ENCODE results near the gene CAPN13.

The CAPN13 gene

GRCh38 chr2:30710461-30710860 lies 96.8 kb downstream of the CAPN13 start:
- H3K9me2 ChIP-seq (ENCODE audit: low read depth, low read length) = no peaks in the 10 kb centered on the region
- no peaks in the 10 kb centered on the region for H3K4me1 ChIP-seq (ENCODE audit: insufficient read depth, low read length, severe bottlenecking)
- H3K4me2 ChIP-seq (ENCODE audit: low read length) = no peak overlapping the region
- no peak overlapping the region for H3K4me3 ChIP-seq (ENCODE audit: low read depth, low read length, poor library complexity, severe bottlenecking)
- no peaks in the 10 kb centered on the region for H3K79me2 ChIP-seq (ENCODE audit: insufficient read depth, low read length)
- no peak overlapping the region for H2AFZ ChIP-seq (ENCODE audit: low read length)
- no peak overlapping the region for H3K27ac ChIP-seq (ENCODE audit: low read depth, low read length, poor library complexity, severe bottlenecking)
- no peaks in the 10 kb centered on the region for H4K20me1 ChIP-seq (ENCODE audit: insufficient read depth, low read length)
- no peaks in the 10 kb centered on the region for H3K9me3 ChIP-seq (ENCODE audit: low read length)
- H3K36me3 ChIP-seq (ENCODE audit: insufficient read depth, low read length) = no peaks in the 10 kb centered on the region
- no peak for TF ChIP-seq EZH2 (IDR thresholded peaks at IDR 0.05; ENCODE audit: borderline replicate concordance, low read length)
- no peak for TF ChIP-seq CTCF (IDR thresholded peaks at IDR 0.05; ENCODE audit: low read length)
- H3K27me3 ChIP-seq (ENCODE audit: insufficient read depth, low read length) = no peaks in the 10 kb centered on the region; the same call in 1 of the 2 replicates
- H3K9ac ChIP-seq (ENCODE audit: low read length) = no peak overlapping the region
- no peaks in the 10 kb centered on the region for H3F3A ChIP-seq (ENCODE audit: insufficient read depth, low read length)

GRCh38 chr2:30710016-30710415 lies 97.2 kb downstream of the CAPN13 start:
- no peaks in the 10 kb centered on the region for H3K4me1 ChIP-seq (ENCODE audit: insufficient read depth, low read length, severe bottlenecking)
- H3K9ac ChIP-seq (ENCODE audit: low read length) = no peak overlapping the region
- H3K36me3 ChIP-seq (ENCODE audit: insufficient read depth, low read length) = no peaks in the 10 kb centered on the region
- no peak overlapping the region for H3K4me3 ChIP-seq (ENCODE audit: low read depth, low read length, poor library complexity, severe bottlenecking)
- no peak overlapping the region for H2AFZ ChIP-seq (ENCODE audit: low read length)
- TF ChIP-seq CTCF (IDR thresholded peaks at IDR 0.05; ENCODE audit: low read length) = no peak
- TF ChIP-seq EZH2 (IDR thresholded peaks at IDR 0.05; ENCODE audit: borderline replicate concordance, low read length) = no peak
- H3K9me2 ChIP-seq (ENCODE audit: low read depth, low read length) = no peaks in the 10 kb centered on the region
- no peak overlapping the region for H3K27ac ChIP-seq (ENCODE audit: low read depth, low read length, poor library complexity, severe bottlenecking)
- no peaks in the 10 kb centered on the region for H3K9me3 ChIP-seq (ENCODE audit: low read length)
- no peaks in the 10 kb centered on the region; the same call in 1 of the 2 replicates for H3K27me3 ChIP-seq (ENCODE audit: insufficient read depth, low read length)
- H3K4me2 ChIP-seq (ENCODE audit: low read length) = no peak overlapping the region
- no peaks in the 10 kb centered on the region for H4K20me1 ChIP-seq (ENCODE audit: insufficient read depth, low read length)
- no peaks in the 10 kb centered on the region for H3K79me2 ChIP-seq (ENCODE audit: insufficient read depth, low read length)
- no peaks in the 10 kb centered on the region for H3F3A ChIP-seq (ENCODE audit: insufficient read depth, low read length)

- Histone ChIP-seq H3F3A (ENCODE audit: insufficient read depth, low read length) (no peaks in the 10 kb centered on the region), H3K4me2 (ENCODE audit: low read length) (no peak overlapping the region), H3K4me3 (ENCODE audit: low read depth, low read length, poor library complexity, severe bottlenecking) (no peak overlapping the region), H3K9me2 (ENCODE audit: low read depth, low read length) (no peaks in the 10 kb centered on the region), H3K27ac (ENCODE audit: low read depth, low read length, poor library complexity, severe bottlenecking) (no peak overlapping the region), H2AFZ (ENCODE audit: low read length) (no peak overlapping the region), H3K9me3 (ENCODE audit: low read length) (no peaks in the 10 kb centered on the region), H3K27me3 (ENCODE audit: insufficient read depth, low read length) (no peaks in the 10 kb centered on the region; the same call in 1 of the 2 replicates), H3K36me3 (ENCODE audit: insufficient read depth, low read length) (no peaks in the 10 kb centered on the region), H3K4me1 (ENCODE audit: insufficient read depth, low read length, severe bottlenecking) (no peaks in the 10 kb centered on the region), H3K79me2 (ENCODE audit: insufficient read depth, low read length) (no peaks in the 10 kb centered on the region), H3K9ac (ENCODE audit: low read length) (no peak overlapping the region), H4K20me1 (ENCODE audit: insufficient read depth, low read length) (no peaks in the 10 kb centered on the region)
- TF ChIP-seq CTCF (IDR thresholded peaks at IDR 0.05; ENCODE audit: low read length) (no peak), EZH2 (IDR thresholded peaks at IDR 0.05; ENCODE audit: borderline replicate concordance, low read length) (no peak)
Measured at GRCh38 chr2:30709516-30709915, 97.7 kb downstream of the CAPN13 start.
